GM19025 (cell line): ENCODE data around the gene KRTAP10-12.
"Not testable (repeated sequence)": the region's sequence is repeated elsewhere in the genome, so short reads cannot be mapped to it uniquely, and the experiment has no call there.

ENCODE experiments used
- ATAC-seq: cut with Tn5 transposase; IDR thresholded peaks from one replicate; pipeline ENCODE4 v1.9.1; 2021; ENCODE audit warnings: mild to moderate bottlenecking, low read depth, moderate library complexity; ENCODE audit not compliant: unreplicated experiment

KRTAP10-12 gene

GRCh38 chr21:44667612-44668011 is 29.4 kb upstream of the KRTAP10-12 start:
- no peak for ATAC-seq

GRCh38 chr21:44670642-44671432 is 26.1 kb upstream of the KRTAP10-12 start:
- no peak for ATAC-seq

DNA sequence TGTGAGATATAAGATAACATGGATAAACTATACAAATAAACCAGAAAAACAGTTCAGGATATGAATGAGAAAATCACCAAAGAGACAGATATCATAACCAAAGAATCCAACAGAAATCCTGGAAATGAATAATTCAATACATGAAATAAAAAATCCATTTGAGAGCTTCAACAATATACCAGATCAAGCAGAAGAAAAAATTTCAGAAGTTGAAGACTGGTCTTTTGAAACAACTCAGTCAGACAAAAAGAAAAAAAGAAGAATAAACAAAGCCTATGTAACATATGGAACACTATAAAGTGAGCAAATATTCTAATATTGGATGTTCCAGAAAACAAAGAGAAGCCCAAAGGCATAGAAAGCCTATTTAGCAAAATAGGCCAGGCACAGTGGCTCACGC is 25.1 kb upstream of the KRTAP10-12 start:
- no peak for ATAC-seq

GRCh38 chr21:44677881-44678280 is 19.1 kb upstream of the KRTAP10-12 start:
- ATAC-seq, result no peak

DNA sequence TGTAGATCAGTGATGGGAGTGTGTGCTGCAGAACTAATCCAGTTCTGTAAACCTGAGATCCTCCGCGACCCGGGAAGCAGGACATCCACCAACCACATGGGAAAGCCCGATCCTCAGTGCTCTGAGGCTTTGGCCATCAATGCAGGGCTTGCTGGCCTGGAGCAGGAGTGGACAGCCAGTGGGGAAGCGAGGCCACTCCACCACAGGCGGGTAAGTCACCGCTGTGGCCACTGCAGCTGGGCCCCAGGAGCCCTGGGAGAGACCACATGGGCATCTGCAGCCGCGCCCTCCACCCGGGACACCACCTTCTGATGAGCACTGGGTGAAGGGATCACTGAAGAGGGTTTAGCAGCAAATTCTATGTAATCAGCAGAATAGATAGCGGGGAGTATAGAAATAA is 15.8 kb upstream of the KRTAP10-12 start:
- ATAC-seq, result no peak

DNA sequence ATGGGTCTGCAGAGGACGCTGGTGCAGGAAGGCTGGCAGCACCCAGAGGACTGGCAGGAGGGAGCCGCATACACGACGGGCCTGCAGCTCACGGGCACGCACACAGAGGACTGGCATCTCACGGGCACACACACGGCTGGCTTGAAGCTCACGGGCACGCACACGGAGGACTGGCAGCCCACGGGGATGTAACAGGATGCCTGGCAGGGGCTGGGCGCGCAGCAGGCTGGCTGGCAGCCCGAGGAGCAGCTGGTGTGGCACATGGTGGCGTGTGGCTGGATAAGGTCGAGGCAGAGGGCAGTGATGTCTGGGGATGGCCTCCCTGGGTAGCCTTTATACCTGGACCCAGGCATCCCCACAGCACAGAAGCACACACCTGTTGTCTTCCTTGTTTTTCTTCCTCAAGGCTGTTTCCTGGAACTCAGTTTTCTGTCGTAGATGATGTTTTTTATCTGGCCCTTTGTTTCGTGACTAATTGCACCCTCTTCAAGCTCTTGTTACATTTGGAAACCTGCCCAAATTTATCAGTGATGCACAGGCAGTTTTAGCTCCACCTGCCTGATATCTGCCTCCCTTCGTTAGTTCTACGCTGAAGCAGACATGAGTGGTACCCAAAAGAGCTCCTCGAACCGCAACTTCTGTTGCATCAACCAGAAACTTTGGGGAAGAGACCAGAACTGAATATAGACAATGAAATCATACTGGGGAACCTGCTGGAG is 15.0 kb upstream of the KRTAP10-12 start, which contains the start of gene KRTAP12-1:
KRTAP12-1 (minus strand) TSS at position 303 of the 719 bp plus-strand sequence; CDS start at position 263, 40 bp downstream.
- no peak for ATAC-seq

DNA sequence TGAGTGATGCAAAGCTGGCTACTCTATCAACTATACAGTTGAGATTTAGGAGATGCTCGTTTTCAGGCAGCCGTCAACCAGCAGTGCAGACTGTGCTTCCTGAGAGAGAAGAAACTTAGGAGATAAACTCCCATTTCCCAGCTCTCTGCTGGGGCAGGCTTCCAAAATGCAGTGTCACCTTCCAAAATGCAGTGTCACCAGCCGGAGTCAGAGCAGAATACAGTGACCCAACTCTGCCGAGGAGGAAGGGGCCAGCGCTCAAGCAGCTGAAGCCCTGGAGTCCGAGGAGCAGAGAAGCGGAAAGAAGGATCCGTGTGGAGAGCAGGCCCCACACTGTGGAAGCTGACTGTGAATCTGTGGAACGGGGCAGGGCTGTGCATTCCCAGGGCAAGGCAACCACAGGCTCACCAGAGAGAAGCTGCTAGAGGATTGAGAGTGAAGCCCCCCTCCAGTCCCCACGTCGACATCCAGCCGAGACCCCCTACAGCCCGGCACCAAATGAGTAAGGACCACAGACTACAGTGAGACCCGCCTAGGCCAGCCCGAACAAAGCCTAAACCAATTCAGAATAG is 14.3 kb upstream of the KRTAP10-12 start:
- ATAC-seq, result no peak

DNA sequence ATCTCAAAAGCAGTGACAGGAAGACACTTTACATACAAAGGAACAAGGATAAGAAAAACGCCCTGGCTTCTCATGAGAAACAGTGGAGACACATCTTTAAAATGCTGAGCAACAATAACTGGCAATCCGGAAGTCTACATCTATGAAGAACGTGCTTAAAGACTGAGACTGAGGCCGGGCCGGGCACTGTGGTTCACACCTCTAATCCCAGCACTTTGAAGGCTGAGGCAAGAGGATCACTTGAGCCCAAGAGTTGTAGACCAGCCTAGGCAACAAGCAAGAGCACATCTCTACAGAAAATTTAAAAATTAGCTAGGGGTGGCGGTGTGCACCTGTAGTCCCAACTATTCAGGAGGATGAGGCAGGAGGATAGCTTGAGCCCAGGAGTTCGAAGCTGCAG is 12.9 kb upstream of the KRTAP10-12 start:
- ATAC-seq, result no peak

GRCh38 chr21:44684483-44684882 is 12.5 kb upstream of the KRTAP10-12 start:
- no peak for ATAC-seq

- ATAC-seq, result not testable (repeated sequence)
These were observed 11.9 kb upstream of the KRTAP10-12 start for GRCh38 chr21:44685050-44685449.

GRCh38 chr21:44686000-44686781 is 10.8 kb upstream of the KRTAP10-12 start:
- no peak for ATAC-seq

GRCh38 chr21:44686843-44687561 is 10.0 kb upstream of the KRTAP10-12 start:
- ATAC-seq, result no peak

DNA sequence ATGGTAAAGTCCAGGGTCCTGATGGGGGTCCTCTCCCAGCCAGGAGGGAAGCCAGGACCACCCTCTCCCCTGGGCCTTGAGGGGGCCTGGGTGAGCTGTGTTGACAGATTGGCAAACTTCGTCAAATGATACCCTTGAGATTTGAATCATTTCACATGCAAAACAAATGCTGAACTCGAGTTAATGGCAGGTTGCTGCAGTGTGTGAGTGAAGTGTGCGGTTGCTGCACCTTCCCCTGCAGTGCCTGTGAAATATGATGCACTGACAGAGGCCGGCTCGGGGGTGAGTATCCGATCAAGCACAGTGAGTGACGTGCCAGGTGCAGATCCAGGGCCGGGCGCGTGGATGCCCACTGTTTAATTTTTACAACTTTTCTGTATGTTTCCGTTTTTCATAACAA is 9.3 kb upstream of the KRTAP10-12 start:
- ATAC-seq, result no peak

DNA sequence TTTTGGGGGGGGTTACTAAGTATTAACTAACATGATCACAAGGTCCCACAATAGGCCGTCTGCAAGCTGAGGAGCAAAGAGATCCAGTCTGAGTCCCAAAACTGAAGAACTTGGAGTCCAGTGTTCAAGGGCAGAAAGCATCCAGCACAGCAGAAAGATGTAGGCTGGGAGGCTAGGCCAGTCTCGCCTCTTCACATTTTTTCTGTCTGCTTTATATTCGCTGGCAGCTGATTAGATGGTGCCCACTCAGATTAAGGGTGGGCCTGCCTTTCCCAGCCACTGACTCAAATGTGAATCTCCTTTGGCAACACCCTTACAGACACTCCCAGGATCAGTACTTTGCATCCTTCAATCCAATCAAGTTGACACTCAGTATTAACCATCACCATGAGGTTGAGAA is 7.2 kb upstream of the KRTAP10-12 start:
- not testable (repeated sequence) for ATAC-seq

- no peak for ATAC-seq
These were observed 5.3 kb upstream of the KRTAP10-12 start for GRCh38 chr21:44691686-44692085.

DNA sequence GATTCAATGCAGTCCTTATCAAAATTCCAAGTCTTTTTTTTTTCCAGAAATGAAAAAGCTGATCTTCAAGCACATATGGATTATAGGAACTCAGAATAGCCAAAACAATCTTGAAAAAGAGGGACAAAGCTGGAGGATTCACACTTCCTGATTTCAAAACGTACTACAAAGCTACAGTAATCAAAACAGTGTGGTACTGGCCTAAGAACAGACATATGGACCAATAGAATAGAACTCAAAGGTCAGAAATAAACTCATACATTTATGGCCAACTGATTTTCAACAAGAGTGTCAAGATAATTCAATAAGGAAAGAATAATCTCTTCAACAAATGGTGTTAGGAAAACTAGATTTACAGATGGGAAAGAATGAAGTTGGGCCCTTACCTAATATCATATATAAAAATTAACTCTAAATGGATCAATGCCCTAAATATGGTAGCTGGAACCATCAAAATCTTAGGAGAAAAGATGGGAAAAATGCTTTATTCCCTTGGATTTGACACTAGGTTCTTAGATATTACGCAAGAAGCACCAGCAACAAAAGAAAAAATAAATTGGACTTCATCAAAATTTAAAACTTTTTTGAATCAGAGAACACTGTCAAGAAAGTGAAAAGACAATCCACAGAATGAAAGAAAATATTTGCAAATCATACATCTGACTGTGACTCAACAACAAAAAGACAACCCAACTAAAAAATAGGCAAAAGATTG is 4.0 kb upstream of the KRTAP10-12 start:
- ATAC-seq, result no peak

GRCh38 chr21:44694776-44695175 is 2.2 kb upstream of the KRTAP10-12 start:
- no peak for ATAC-seq

- ATAC-seq, result no peak
These were observed 1.8 kb upstream of the KRTAP10-12 start for GRCh38 chr21:44695184-44695583.

- ATAC-seq, result no peak
These were observed 1.3 kb upstream of the KRTAP10-12 start for GRCh38 chr21:44695641-44696040.
